SK-N-SH treated with all-trans-retinoic acid at 6 μM for 48 hours (cell line): Measurements from ENCODE around the gene PPFIA4.

ENCODE experiments used
- ARNTL ChIP-seq: fragments of 450-650 bp; formaldehyde crosslinking; IDR thresholded peaks from 2 replicates; pipeline ENCODE4 v1.5.0; 2020; ENCODE audit warnings: low read depth, mild to moderate bottlenecking, moderate library complexity, borderline replicate concordance
- BACH2 ChIP-seq: fragments of 250-450 bp; sonication (Bioruptor Pico); IDR thresholded peaks from 2 replicates; pipeline ENCODE4 v1.9.0; 2021; ENCODE audit warnings: mild to moderate bottlenecking, borderline replicate concordance
- CSRNP3 ChIP-seq: fragments of 250-450 bp; sonication (Bioruptor Pico); IDR thresholded peaks from 2 replicates; pipeline ENCODE4 v1.5.1; 2021; ENCODE audit warnings: mild to moderate bottlenecking, moderate library complexity
- ESRRG ChIP-seq: fragments of 250-450 bp; sonication (Bioruptor Pico); IDR thresholded peaks from 2 replicates; pipeline ENCODE4 v1.6.1; 2021; ENCODE audit warnings: mild to moderate bottlenecking
- GLIS3 ChIP-seq: fragments of 250-450 bp; sonication (Bioruptor Pico); IDR thresholded peaks from 2 replicates; pipeline ENCODE4 v1.5.0; 2020; ENCODE audit warnings: mild to moderate bottlenecking, moderate library complexity
- ISL1 ChIP-seq: fragments of 250-450 bp; sonication (Bioruptor Pico); IDR thresholded peaks from 2 replicates; pipeline ENCODE4 v2.1.2; 2022; ENCODE audit warnings: mild to moderate bottlenecking, moderate library complexity
- PATZ1 ChIP-seq: fragments of 250-450 bp; sonication (Bioruptor Pico); IDR thresholded peaks from 2 replicates; pipeline ENCODE4 v1.8.0; 2020; ENCODE audit warnings: mild to moderate bottlenecking, moderate library complexity, borderline replicate concordance
- RARB ChIP-seq: fragments of 250-450 bp; sonication (Bioruptor Pico); IDR thresholded peaks from 2 replicates; pipeline ENCODE4 v1.8.0; 2021; ENCODE audit warnings: mild to moderate bottlenecking, moderate library complexity
- TCF4 ChIP-seq: fragments of 250-450 bp; sonication (Bioruptor Pico); IDR thresholded peaks from 2 replicates; pipeline ENCODE4 v1.8.0; 2021; ENCODE audit warnings: mild to moderate bottlenecking, moderate library complexity, borderline replicate concordance
- ZC3H10 ChIP-seq: fragments of 250-450 bp; sonication (Bioruptor Pico); IDR thresholded peaks from 2 replicates; pipeline ENCODE4 v1.5.1; 2021; ENCODE audit warnings: mild to moderate bottlenecking, moderate library complexity
- ZNF565 ChIP-seq: fragments of 450-650 bp; formaldehyde crosslinking; conservative IDR thresholded peaks from 2 replicates; pipeline ENCODE4 v1.5.0; 2020; ENCODE audit warnings: low read depth, mild to moderate bottlenecking, moderate library complexity
- ZNF70 ChIP-seq: fragments of 450-650 bp; formaldehyde crosslinking; IDR thresholded peaks from 2 replicates; pipeline ENCODE4 v1.5.0; 2020; ENCODE audit warnings: mild to moderate bottlenecking, moderate library complexity
- TF ChIP-seq, protein P1 (sequence below): fragments of 250-450 bp; sonication (Bioruptor Pico); IDR thresholded peaks from 2 replicates; pipeline ENCODE4 v1.5.1; 2020; ENCODE audit warnings: low read depth, mild to moderate bottlenecking, moderate library complexity

GRCh38 chr1:203038891-203039608, 12.8 kb downstream of the PPFIA4 start:
- TF ChIP-seq PATZ1 = no peak
- TF ChIP-seq, protein P1, sequence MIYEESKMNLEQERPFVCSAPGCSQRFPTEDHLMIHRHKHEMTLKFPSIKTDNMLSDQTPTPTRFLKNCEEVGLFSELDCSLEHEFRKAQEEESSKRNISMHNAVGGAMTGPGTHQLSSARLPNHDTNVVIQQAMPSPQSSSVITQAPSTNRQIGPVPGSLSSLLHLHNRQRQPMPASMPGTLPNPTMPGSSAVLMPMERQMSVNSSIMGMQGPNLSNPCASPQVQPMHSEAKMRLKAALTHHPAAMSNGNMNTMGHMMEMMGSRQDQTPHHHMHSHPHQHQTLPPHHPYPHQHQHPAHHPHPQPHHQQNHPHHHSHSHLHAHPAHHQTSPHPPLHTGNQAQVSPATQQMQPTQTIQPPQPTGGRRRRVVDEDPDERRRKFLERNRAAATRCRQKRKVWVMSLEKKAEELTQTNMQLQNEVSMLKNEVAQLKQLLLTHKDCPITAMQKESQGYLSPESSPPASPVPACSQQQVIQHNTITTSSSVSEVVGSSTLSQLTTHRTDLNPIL (CRISPR knock-in tag) = no peak
- TF ChIP-seq ZNF70 (CRISPR knock-in tag) = no peak
- TF ChIP-seq ESRRG = no peak
- no peak for TF ChIP-seq ZNF565
- no peak for TF ChIP-seq RARB (CRISPR knock-in tag)
- TF ChIP-seq CSRNP3 (CRISPR knock-in tag) = no peak
- no peak for TF ChIP-seq GLIS3 (CRISPR knock-in tag)
- no peak for TF ChIP-seq ZC3H10 (CRISPR knock-in tag)
- no peak for TF ChIP-seq ISL1 (CRISPR knock-in tag)
- no peak for TF ChIP-seq ARNTL
- TF ChIP-seq BACH2 (CRISPR knock-in tag) = no peak
- TF ChIP-seq TCF4 (CRISPR knock-in tag) = no peak
